SIG-M5 treated with dmso at 0.1 percent for 504 hours (cell line): ENCODE measurements around the gene AFF3.

ENCODE experiments used
- DNase-seq: peaks from one replicate; lab custom pipeline; 2025; ENCODE audit not compliant: unreplicated experiment; lab: John Stamatoyannopoulos, UW

AFF3 gene

GRCh38 chr2:100016756-100017155 lies 125.6 kb downstream of the AFF3 start:
- DNase-seq: no peak

DNA sequence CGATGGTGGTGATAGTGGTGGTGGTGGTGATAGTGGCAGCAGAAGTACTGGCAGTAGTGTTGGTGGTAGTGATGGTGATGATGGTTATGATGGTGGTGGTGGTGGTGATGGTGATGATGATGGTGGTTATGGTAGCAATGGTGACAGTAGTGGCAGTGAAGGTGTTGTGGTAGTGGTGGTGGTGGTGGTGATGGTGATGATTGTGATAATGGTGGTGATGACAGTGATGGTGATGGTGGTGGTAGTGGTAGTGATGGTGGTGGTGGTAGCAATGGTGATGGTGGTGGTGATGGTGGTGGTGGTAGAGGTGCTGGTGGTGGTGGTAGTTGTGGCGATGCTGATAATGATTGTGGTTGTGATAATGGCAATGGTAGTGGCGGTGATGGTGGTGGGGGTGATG lies 126.5 kb downstream of the AFF3 start:
- DNase-seq: no peak

DNA sequence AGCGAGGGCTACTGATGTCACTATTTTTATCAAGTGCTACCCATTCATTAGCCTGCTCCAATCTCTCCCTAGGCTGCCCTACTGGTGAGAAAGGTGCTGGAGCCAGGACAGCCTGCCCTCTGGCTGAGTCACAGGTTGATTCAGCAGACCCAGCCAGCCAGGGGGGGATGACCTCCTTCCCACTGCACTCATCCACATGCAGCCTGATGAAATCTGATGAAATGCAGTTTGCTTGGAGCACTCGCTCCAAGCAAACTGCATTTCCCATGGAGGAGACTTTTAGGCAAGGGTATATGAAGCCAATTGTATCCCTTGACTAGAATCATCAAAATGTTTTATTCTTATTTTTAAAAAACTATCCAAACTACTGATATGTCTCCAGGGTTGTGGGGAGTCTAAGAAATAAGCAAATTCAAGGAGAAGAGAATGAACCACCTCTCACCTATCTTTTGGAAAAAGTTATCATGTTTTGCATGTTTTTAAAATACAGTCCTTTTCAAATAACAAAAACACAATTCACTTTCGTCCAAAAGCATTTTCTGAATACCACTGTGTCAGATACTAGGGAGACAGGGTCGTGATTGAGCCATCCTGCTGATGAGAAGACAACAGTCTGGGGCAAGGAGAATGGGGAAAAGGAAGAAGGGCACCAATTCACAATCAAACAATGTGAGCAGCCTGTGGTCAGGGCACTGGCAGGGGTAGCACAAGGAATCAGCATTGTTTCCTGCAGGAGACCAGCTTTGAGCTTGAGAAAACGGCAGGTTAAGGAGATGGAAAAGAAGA lies 128.3 kb downstream of the AFF3 start:
- no peak for DNase-seq

- no peak for DNase-seq
Observed at GRCh38 chr2:100012561-100012960, 129.8 kb downstream of the AFF3 start.

DNA sequence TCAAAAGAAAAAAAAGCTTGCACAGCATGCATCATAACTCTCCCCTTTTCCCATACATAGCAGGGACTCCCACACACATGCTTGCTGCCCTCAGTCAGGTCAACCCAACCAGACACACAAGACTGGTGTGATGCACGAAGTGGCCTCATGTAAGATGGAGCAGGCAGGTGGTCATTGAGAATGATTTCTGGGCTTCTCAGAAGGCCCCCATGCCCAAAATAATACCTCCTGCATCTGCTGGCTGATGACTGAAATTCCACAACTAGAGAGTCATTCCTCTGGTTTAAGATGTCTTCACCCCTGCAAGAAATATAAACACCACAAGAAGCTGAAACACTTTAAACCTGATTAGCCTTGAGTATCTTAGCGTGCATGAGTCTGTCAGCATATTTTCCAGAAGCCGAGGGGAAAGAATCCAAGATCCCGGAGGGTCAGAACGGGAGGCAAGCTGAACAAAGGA lies 131.1 kb downstream of the AFF3 start:
- no peak for DNase-seq

DNA sequence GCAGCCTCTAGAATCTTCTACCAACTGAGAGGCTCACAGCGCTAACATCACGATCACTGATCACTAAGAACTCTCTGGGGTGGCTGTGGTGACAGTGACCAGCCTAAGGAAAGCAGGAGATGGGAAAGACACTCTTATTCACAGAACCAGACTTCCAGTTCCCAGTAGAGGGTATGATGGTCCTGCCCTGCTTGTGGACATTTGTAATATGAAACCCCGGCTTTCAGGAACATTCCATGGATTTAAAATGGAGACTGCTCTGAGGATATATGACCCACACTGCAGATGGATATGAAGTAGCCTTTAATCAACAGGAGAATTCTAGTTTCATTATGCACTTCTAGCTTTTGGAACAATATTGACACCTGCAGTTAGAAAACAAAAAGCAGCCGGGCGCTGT lies 131.8 kb downstream of the AFF3 start:
- no peak for DNase-seq

DNA sequence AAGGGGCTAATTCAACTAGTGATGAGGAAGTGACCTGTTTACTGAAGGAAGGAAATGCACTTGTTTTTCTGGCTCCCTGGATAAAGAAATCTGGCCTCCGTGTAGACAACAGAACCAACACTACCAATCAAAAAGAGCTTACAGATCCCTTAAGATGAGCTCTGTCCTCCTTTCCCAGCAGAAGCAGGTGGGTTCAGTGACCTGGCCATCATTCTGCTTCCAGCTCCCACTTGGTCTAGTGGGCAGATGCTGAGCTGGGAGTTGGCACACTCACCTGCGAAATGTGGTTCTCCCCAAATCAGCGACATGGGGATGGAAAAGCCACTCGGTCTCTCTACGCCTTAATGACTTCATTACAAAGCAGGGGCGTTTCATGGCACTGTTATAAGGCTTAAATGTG lies 132.6 kb downstream of the AFF3 start:
- DNase-seq: peak; percentile 7

GRCh38 chr2:100008956-100009355 lies 133.4 kb downstream of the AFF3 start:
- DNase-seq: peak; percentile 84

DNA sequence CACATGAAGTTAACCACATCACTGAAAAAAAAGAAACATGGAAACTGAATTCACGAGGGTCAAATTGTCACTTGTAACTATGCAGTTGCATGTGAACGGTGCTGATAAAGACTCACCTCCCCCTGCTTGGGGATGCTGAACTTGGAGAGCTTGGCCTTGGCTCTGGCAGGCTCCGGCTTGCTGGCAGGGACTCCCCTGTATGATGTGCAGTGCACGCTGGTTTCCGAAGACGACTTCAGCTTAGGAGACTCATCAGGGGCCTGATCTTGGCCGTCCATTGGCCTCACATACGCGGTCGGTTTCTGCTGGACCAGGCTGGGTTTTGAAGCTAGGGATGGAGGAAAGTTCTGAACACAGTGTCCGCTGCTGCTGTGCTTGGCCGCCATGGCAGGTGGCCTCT lies 135.9 kb downstream of the AFF3 start:
- no peak for DNase-seq

GRCh38 chr2:100004959-100005387 lies 137.4 kb downstream of the AFF3 start:
- DNase-seq: no peak

DNA sequence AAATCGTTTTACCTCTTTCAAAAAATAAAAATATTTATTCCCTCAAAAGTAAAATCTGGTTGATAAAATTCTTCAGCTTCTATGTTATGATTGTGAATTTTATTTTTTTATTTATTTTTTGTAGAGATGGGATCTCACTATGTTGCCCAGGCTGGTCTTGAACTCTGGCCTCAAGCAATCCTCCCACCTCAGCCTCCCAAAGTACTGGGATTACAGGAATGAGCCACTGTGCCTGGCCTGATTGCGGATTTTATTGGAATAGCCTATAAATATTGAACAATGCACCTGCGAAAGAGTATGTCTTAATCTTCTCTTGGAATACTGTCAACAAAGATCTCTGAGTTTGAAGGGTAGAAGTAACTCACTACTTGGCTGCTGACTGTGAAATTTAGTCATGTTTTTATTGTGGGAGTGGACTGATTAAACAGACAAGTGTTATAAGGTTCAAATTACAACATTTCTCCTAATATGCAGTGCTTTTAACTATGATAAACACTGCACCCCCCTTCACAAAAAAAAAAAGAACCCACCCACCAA lies 138.0 kb downstream of the AFF3 start:
- DNase-seq: no peak

- no peak for DNase-seq
Observed at GRCh38 chr2:100002059-100002458, 140.3 kb downstream of the AFF3 start.

DNA sequence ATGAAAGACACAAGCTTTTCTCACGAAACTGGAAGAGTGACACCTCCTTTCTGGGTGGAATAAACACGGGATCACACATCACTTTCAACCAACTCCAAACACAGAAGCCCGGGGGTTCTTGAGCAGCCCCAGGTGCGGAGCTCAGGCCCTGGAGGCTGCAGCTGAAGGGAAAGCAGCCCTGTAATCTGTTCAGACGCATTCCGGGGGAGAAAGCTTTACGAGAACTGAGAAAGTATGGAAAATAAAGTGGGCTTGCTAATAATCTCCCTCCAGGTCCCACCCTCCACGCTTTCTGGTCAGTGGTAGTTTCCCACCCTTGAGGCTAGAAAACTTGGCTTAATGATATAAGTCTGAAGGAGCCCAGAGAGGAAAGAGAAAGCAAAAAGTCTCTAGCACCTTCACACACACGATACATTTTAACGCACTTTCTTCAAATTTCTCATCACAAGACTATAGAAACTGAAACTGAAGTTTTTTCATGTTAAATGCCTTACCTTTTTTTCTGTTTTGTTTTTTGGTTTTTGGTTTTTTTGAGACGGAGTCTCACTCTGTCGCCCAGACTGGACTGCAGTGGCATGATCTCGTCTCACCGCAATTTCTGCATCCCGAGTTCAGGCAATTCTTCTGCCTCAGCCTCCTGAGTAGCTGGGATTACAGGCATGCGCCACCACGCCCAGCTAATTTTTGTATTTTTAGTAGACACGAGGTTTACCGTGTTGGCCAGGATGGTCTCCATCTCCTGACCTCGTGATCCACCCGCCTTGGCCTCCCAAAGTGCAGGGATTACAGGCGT lies 141.3 kb downstream of the AFF3 start:
- DNase-seq: no peak

GRCh38 chr2:99998651-99999320 lies 143.6 kb downstream of the AFF3 start:
- DNase-seq: no peak

DNA sequence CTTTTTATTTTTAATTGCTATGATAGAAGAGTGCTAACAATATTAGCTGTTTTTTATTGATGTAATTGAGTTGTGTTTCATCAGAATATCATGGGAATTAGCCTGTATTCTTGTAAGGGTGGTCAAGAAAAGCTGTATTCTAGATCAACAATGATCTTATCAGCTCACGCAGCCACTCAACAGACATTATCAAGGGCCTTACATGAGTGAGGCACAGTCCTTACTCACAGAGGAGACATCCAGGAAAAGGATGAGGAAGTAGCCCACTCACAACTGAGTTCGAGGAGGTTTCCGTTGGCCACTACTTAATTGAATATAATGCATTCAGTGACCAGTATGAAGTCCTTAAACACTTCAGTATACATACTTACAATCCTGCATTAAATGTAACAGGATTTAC lies 152.5 kb downstream of the AFF3 start:
- no peak for DNase-seq

- no peak for DNase-seq
Observed at GRCh38 chr2:99988599-99988998, 153.8 kb downstream of the AFF3 start.

GRCh38 chr2:99987160-99987559 lies 155.2 kb downstream of the AFF3 start:
- DNase-seq: no peak

- DNase-seq: no peak
Observed at GRCh38 chr2:99984799-99985515, 157.4 kb downstream of the AFF3 start.

DNA sequence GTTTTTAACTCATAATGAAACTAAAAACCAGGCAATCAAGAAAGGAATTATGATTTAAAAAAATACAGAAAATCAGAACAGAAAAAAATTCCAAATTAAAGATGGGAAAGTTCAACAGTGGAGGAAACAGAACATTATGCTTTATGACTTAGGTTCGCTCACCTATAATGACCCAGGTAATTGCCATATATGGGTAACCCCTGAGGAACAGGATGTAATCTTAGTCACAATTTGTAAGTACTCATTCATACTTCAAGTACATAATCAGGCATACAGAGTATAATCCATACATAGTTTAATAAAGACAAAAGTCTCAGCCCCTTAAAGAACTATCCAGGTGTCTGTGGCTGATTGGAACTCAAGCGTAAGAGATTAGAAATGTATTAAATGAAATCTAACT lies 159.6 kb downstream of the AFF3 start:
- DNase-seq: no peak

DNA sequence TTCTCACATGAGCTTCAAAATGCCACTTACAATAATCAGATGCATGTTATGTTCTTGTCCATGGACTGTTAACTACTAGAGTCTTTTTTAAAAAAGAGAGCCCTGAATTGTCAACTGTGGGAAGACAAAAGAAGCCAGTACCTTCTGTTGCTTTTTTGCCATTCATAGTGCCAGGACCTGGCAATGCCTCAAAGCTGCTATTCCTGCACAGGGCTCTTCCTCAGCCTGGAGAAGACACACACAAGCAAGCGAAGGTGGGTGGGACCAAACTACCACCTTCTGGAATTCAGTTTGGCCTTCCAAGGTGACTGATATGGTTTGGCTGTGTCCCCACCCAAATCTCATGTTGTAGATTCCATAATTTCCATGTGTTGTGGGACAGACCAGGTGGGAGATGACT lies 160.6 kb downstream of the AFF3 start:
- DNase-seq: no peak

DNA sequence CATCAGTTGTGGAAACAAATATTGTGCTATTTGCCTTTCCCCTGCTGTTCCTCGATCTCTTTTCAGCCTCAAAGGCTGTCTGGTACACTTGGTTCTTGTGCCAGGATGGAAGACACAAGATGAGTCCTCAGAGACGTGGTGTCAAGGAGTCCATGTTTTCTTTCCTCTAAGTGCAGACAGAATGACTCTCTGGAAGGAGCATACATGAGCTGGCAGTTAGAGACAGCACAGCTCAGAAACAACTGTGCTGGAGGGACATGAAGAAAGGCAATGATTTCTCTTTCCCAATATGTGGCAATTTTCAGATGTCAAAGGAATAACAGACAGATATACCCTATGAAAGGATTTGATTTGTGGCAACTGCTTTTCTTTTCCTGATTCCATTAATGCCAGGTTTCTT lies 162.2 kb downstream of the AFF3 start:
- DNase-seq: no peak
